Vagina (tissue), 2 donors: ENCODE data around the gene COPS9.

Experiments used
- CTCF ChIP-seq, 3 experiments: fragments of 450-650 bp in 2 of 3; fragments of 200-600 bp in 1 of 3; sonication (generic) in 1 of 3; IDR thresholded peaks; one replicate each; pipeline ENCODE4 v1.5.1; 2017 to 2019; ENCODE audit warnings: antibody characterized with exemption in 3 of 3, mild to moderate bottlenecking in 2 of 3, moderate library complexity in 2 of 3
- POLR2A ChIP-seq, 2 donors: fragments of 450-650 bp; IDR thresholded peaks; one replicate each; pipeline ENCODE4 v1.6.1; 2017; ENCODE audit warnings: antibody characterized with exemption in 2 of 2, mild to moderate bottlenecking in 2 of 2, moderate library complexity in 2 of 2
- POLR2AphosphoS5 ChIP-seq, 2 donors: sonication (generic); formaldehyde crosslinking; IDR thresholded peaks; one replicate each; pipeline ENCODE4 v1.9.0; 2017; ENCODE audit warnings: antibody characterized with exemption in 2 of 2, mild to moderate bottlenecking in 2 of 2, low read depth in 1 of 2; ENCODE audit not compliant: insufficient read depth in 1 of 2

DNA sequence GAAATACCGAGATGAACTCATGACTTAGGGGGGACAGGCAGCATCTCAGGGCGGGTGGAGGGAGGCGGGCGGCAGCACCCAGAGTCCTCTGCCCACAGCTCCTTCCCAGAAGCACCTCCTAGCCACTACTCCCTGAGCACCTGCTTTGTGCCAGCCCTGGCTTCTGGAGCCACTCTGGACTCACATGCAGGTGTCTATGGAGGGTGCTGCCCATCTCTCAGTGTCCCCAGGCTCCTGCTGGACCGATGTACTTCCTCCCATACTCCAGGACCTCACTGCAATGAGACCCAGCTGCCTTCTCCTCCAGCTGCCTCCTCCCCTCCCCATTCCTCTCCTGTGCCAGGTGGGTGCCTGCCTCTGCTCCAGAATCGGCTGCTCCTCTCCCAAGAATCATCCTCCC lies 26.4 kb upstream of the COPS9 start:
- no peak for TF ChIP-seq CTCF (IDR thresholded peaks at IDR 0.05)
- TF ChIP-seq POLR2AphosphoS5 (IDR thresholded peaks at IDR 0.05; ENCODE audit: insufficient read depth in 1 of 2, low read depth in 1 of 2): no peak
- no peak for TF ChIP-seq POLR2A (IDR thresholded peaks at IDR 0.05)
